Keratinocyte (primary cell): ENCODE measurements around the gene ELF4. TPM values are rescaled to one million over a fixed set of nuclear protein-coding genes. Genes with fewer than 3 reads are reported as not detected.

ENCODE experiments used
- DNase-seq: peaks from one replicate; pipeline ENCODE4 v3.0.0-alpha.2; 2011; ENCODE audit warnings: low read depth, missing footprints, low spot score
- FAIRE-seq: peaks from 2 replicates; lab custom pipeline; 2011; peaks lifted over from hg19 to GRCh38; lab: Jason Lieb, UNC
- H2AFZ ChIP-seq: 2 replicates; pipeline ENCODE4 v1.6.0; 2012; ENCODE audit warnings: low read length, control low read depth, inconsistent platforms; ENCODE audit not compliant: control insufficient read depth
- H3K27ac ChIP-seq: 2 replicates; pipeline ENCODE4 v1.5.1; 2011; ENCODE audit warnings: low read length; ENCODE audit not compliant: control insufficient read depth, insufficient read depth
- H3K27me3 ChIP-seq: 3 replicates; pipeline ENCODE4 v1.6.0; 2011; ENCODE audit warnings: low read length; ENCODE audit not compliant: control insufficient read depth, insufficient read depth; ENCODE audit errors: extremely low read depth
- H3K36me3 ChIP-seq, 2 experiments: 2 replicates in 1 of 2; 3 replicates in 1 of 2; pipeline ENCODE4 v1.5.1; 2011; ENCODE audit warnings: low read length in 2 of 2, mild to moderate bottlenecking in 1 of 2; ENCODE audit not compliant: control insufficient read depth in 2 of 2, insufficient read depth in 2 of 2; ENCODE audit errors: extremely low read depth in 1 of 2
- H3K4me1 ChIP-seq: 3 replicates; pipeline ENCODE4 v1.5.1; 2011; ENCODE audit warnings: low read length; ENCODE audit not compliant: control insufficient read depth, insufficient read depth; ENCODE audit errors: extremely low read depth
- H3K4me2 ChIP-seq: 3 replicates; pipeline ENCODE4 v1.6.0; 2011; ENCODE audit warnings: low read depth, low read length; ENCODE audit not compliant: control insufficient read depth, insufficient read depth; ENCODE audit errors: extremely low read depth
- H3K4me3 ChIP-seq, 3 experiments: fragments of 200-600 bp in 1 of 3; sonication (generic) in 1 of 3; 2 replicates in 2 of 3; 3 replicates in 1 of 3; pipeline ENCODE4 v1.5.1; 2011 to 2016; ENCODE audit warnings: low read length in 3 of 3, mild to moderate bottlenecking in 3 of 3, control low read depth in 2 of 3, inconsistent platforms in 1 of 3, low read depth in 1 of 3, mixed read lengths in 1 of 3, mixed run types in 1 of 3, moderate library complexity in 1 of 3; ENCODE audit not compliant: control insufficient read depth in 2 of 3, insufficient read depth in 2 of 3; ENCODE audit errors: extremely low read depth in 1 of 3
- H3K79me2 ChIP-seq: 2 replicates; pipeline ENCODE4 v1.6.0; 2012; ENCODE audit warnings: low read length; ENCODE audit not compliant: control insufficient read depth, insufficient read depth
- H3K9ac ChIP-seq: 3 replicates; pipeline ENCODE4 v1.6.0; 2011; ENCODE audit warnings: low read length; ENCODE audit not compliant: control insufficient read depth, insufficient read depth; ENCODE audit errors: extremely low read depth
- H3K9me1 ChIP-seq: 3 replicates; pipeline ENCODE4 v1.6.0; 2011; ENCODE audit warnings: low read length; ENCODE audit not compliant: control insufficient read depth, insufficient read depth; ENCODE audit errors: extremely low read depth
- H3K9me3 ChIP-seq: 2 replicates; pipeline ENCODE4 v1.5.1; 2012; ENCODE audit warnings: low read depth, low read length; ENCODE audit not compliant: control insufficient read depth
- H4K20me1 ChIP-seq: 3 replicates; pipeline ENCODE4 v1.6.0; 2011; ENCODE audit warnings: low read length; ENCODE audit not compliant: control insufficient read depth, insufficient read depth; ENCODE audit errors: extremely low read depth
- EZH2 ChIP-seq: IDR thresholded peaks from one replicate; pipeline ENCODE4 v1.6.1; 2012; ENCODE audit warnings: inconsistent platforms, mild to moderate bottlenecking, low read length, moderate library complexity
- dilution Hi-C: fragments of 300-500 bp; cut with MboI; formaldehyde crosslinking; loops from one replicate; pipeline ENCODE4 v1.7.0; 2020; ENCODE audit warnings: low sequenced_read_pairs; ENCODE audit not compliant: extremely low pct_ligation_motif_present
- polyA plus RNA-seq, 5 experiments: library from polyadenylated mRNA; depleted of rRNA in 3 of 5; stranded (reverse) in 3 of 5; stranded (forward) in 1 of 5; unstranded in 1 of 5; fragments of >200 nt; gene quantifications; 1 replicate in 1 of 5; 2 replicates in 3 of 5; 3 replicates in 1 of 5; pipeline versions ENCODE4 v1.2.1 to v1.2.3, GENCODE V29; 2011 to 2012; ENCODE audit warnings: missing spikeins in 2 of 5, low read depth in 1 of 5, low replicate concordance in 1 of 5
- TF ChIP-seq, protein P1 (sequence below), 3 experiments: IDR thresholded peaks in 1 of 3; conservative IDR thresholded peaks in 1 of 3; optimal IDR thresholded peaks in 1 of 3; 2 replicates in 2 of 3; 3 replicates in 1 of 3; pipeline versions ENCODE3 to v1.5.1; 2011; ENCODE audit warnings: low read length in 3 of 3, mild to moderate bottlenecking in 3 of 3, moderate library complexity in 2 of 3, control low read depth in 1 of 3, inconsistent platforms in 1 of 3; ENCODE audit not compliant: insufficient read depth in 2 of 3; ENCODE audit errors: extremely low read depth in 1 of 3

ELF4 gene
- polyA plus RNA-seq, 1 donor (not counting 4 experiments of a cell fraction or from before 2014, with no cell fraction given): 17.6 TPM

DNA sequence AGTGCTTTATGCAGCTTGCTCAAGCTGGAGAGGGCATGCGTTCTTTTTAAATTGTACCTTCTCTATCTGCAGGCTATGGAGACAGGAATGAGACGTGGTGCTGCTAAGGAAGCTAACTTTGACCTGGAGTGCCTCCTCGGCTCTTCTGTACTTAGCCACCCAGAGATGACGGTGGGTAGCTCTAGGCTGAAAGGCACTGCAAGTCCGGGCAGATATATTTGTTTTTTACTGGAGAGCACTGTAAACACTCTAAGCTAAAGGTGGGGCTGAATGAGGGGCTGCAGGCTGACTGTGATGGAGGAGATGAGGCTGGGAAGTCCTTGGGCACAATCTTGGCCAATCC lies 12.1 kb downstream of the ELF4 start:
- Histone ChIP-seq H3K27me3 (no peaks in the 10 kb centered on the region), H3K4me3 (no peak overlapping the region), H2AFZ (no peak overlapping the region), H3K4me2 (peak overlapping the region; percentile 41), H3K4me1 (peaks cover 29% of the 10 kb centered on the region), H3K36me3 (no peaks in the 10 kb centered on the region), H3K9me1 (no peaks in the 10 kb centered on the region), H3K79me2 (peaks cover 52% of the 10 kb centered on the region), H3K9me3 (no peaks in the 10 kb centered on the region), H4K20me1 (peaks cover 8% of the 10 kb centered on the region), H3K27ac (peak overlapping the region; percentile 30), H3K9ac (peak overlapping the region; percentile 36)
- TF ChIP-seq, protein P1, sequence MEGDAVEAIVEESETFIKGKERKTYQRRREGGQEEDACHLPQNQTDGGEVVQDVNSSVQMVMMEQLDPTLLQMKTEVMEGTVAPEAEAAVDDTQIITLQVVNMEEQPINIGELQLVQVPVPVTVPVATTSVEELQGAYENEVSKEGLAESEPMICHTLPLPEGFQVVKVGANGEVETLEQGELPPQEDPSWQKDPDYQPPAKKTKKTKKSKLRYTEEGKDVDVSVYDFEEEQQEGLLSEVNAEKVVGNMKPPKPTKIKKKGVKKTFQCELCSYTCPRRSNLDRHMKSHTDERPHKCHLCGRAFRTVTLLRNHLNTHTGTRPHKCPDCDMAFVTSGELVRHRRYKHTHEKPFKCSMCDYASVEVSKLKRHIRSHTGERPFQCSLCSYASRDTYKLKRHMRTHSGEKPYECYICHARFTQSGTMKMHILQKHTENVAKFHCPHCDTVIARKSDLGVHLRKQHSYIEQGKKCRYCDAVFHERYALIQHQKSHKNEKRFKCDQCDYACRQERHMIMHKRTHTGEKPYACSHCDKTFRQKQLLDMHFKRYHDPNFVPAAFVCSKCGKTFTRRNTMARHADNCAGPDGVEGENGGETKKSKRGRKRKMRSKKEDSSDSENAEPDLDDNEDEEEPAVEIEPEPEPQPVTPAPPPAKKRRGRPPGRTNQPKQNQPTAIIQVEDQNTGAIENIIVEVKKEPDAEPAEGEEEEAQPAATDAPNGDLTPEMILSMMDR (optimal IDR thresholded peaks at IDR 0.05 in 1 of 3, IDR thresholded peaks at IDR 0.05 in 1 of 3, conservative IDR thresholded peaks at IDR 0.05 in 1 of 3; ENCODE audit: extremely low read depth in 1 of 3, insufficient read depth in 2 of 3, low read length in 3 of 3): no peak
- no peak for TF ChIP-seq EZH2
- DNase-seq: no peak
- FAIRE-seq: no peak
- dilution Hi-C loops: no loop called here

DNA sequence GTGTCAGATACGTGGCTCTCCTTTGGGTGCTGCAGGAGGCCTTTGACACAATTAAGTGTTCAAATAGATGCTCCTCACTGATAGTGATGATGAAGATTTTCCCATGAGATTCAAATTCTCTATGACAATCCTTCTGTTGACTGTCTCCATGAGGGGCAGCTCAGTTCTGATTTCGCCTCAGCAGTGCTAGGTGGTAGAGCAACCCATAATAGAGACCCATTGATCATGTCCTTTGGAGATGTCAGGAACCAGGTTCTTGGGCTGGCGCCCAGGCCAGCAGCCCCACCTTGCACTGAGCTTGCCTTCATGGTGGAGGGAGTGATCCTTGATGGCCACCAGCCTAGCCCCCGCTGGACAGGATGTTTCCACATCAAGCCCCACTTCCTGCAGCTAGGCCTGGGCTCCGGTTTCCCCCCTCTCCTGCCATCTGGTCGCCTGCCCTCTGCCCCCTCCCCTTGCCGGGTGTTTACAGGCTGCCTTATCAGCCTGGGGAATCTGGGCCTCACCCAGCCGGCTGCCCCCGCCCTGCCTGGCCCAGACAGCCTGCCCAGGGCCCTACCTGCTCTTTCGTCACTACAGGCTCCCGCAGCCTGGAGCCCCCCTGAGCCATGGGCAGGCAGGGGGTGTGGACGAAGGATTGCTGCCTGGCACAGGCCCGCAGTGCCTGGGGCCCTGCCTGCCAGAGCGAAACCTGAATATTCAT lies 12.6 kb downstream of the ELF4 start:
- dilution Hi-C loops: no loop called here
- no peak for DNase-seq
- H3K27ac ChIP-seq: peak overlapping the region; percentile 30

More for the DNA sequence above, 12.6 kb downstream of the ELF4 start:
- H3K9me3 ChIP-seq: no peaks in the 10 kb centered on the region
- peaks cover 8% of the 10 kb centered on the region for H4K20me1 ChIP-seq
- no peaks in the 10 kb centered on the region for H3K27me3 ChIP-seq
- H3K79me2 ChIP-seq: peaks cover 50% of the 10 kb centered on the region
- H3K4me3 ChIP-seq: no peak overlapping the region
- H2AFZ ChIP-seq: no peak overlapping the region
- FAIRE-seq: no peak
- H3K36me3 ChIP-seq: no peaks in the 10 kb centered on the region
- H3K9ac ChIP-seq: no peak overlapping the region
- no peaks in the 10 kb centered on the region for H3K9me1 ChIP-seq
- H3K4me1 ChIP-seq: peaks cover 31% of the 10 kb centered on the region
- peak overlapping the region; percentile 41 for H3K4me2 ChIP-seq
- TF ChIP-seq EZH2: no peak
- TF ChIP-seq, protein P1 (optimal IDR thresholded peaks at IDR 0.05 in 1 of 3, IDR thresholded peaks at IDR 0.05 in 1 of 3, conservative IDR thresholded peaks at IDR 0.05 in 1 of 3; ENCODE audit: extremely low read depth in 1 of 3, insufficient read depth in 2 of 3, low read length in 3 of 3): no peak
